GM21619 (cell line): Measurements from ENCODE around the gene NR4A2.
"Not testable (repeated sequence)": the region's sequence is repeated elsewhere in the genome, so short reads cannot be mapped to it uniquely, and the experiment has no call there.

Experiments used
- ATAC-seq: cut with Tn5 transposase; IDR thresholded peaks from one replicate; pipeline ENCODE4 v1.9.1; 2021; ENCODE audit not compliant: unreplicated experiment

The NR4A2 gene

DNA sequence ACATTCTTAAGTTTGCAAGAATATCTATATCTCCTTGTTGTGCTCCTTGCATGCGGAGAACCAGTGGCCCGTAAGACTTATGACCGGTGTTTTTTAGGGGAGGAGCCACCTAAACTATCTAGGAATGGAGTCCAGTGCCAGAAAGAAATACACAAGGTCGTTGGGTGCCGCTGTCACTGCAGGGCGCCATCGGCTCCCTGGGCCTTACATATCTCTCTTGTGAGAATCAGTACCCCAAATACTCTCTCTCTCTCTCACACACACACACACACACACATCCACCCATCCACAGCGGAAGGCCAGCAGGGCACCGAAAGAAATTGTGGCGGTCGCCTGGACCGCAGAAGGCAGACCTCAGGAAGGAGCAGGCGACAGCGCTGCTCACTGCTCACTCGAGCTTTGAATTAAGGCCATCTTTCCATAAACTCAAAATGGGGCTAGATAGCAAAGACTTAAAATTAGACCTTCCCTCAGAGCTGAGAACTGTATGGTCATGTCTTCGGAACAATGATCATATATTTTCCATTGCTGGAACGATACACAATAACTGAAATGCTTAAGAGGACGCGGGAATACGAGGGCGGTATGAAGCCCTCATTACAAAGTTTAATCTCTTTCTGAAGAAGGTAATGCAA is 10.4 kb downstream of the NR4A2 start:
- no peak for ATAC-seq

DNA sequence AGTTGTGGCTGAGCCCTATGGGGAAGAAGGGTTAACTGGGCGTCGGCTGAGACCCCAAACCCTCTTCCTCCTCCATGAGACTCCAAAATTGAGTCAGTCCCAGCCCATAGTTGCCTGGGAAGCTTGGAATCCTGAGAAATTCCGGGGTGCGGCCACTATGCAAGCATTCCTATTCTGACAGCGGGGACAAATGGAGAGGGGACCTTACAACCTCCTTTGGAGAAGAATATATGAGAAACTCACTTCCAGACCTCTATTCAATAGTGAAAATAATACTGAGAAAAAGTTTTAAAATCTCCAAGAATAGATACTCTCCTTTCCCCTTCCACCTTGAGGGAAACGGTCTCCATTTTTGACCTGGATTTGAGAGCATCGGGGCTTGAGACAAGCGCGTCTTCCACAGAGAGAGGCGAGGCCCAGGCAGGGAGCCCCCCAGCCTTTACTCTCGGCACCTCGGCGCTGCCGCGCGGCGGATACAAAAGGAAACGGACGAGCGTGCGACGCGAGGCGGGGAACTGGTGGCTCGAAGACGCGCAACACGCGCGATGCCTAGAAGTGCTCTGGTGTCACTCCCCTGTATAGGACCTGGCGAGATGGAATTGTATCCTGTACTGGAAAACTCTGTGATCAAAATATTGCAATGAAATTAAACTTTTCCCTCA is 11.1 kb downstream of the NR4A2 start:
- no peak for ATAC-seq

DNA sequence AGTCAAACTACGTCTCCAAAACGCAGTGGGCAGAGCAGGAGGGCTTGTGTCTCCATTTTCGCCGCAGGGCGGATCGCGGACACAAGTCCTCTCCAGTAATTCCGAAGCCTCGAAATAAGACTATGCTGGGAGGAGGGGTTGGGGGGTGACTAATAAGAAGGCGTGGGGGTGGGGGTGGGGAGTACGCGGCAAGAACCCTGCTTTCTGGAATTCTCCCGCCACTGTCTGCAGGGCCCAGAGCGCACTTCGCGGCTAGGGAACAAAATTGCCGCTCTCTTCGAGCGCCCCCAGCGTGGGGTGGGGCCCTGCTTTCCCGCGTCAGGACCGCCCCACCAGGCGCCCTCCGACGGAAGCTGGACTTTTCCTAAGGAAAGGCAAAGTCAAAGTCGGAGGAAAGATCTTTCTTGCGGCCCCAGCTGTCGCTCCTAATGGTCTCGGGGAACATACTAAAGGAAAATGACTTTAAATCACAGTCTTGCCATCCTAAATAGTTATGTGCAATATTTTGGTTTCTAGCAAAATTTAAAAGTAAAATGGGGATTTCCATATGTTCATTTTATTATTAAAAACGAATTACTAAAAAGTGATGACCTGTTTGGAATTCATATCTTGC is 11.9 kb downstream of the NR4A2 start:
- ATAC-seq, result no peak

DNA sequence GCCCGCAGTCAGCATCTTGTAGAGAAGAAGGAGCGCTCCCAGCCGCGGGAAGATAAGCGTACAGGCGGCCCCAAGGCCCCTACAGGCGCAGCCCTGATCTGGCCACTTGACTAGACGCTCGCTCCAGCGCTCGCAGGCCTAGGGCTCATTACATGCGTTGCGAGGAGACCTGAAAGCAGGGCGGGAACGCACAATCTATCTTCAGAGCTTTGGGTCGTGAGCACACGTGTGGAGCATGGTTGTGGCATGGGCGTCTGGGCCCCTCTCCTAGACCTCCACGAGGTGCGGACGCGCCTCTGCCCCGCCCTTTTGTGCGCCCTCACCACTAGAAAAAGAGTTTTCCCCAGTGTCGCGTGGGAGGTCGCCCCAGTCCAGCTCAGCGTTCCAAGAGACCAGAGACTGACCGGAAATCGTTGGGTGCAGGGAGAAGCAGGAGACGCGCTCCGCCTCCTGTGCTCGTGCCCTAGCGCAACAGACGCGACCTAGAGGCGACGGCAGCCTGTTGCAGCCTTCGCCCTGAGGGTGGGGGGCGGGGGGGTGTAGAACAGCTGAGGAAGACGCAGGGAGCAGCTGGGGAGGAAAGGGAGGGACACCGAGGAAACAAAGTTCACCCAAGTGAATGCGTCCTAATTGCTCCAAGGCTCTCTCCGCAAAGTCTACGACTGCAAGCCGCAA is 12.6 kb downstream of the NR4A2 start:
- ATAC-seq, result no peak

DNA sequence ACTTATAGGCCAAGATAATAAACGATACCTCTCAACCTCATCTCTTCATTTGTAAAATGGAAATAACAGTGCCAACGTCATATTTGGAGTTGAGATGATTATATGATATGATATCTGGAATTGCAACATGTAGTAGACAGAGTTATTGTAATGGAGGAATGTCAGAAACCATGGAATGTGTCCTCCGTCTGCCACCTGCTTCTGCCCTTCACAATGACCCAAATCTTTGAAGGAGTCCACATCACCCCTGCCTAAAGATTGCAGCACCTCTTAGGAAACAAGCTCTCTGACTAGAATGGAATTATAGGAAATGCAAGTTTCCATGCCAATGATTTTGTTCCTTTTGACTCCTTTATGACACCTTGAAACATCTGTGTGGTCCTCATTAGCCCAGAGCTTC is 14.9 kb downstream of the NR4A2 start:
- no peak for ATAC-seq

DNA sequence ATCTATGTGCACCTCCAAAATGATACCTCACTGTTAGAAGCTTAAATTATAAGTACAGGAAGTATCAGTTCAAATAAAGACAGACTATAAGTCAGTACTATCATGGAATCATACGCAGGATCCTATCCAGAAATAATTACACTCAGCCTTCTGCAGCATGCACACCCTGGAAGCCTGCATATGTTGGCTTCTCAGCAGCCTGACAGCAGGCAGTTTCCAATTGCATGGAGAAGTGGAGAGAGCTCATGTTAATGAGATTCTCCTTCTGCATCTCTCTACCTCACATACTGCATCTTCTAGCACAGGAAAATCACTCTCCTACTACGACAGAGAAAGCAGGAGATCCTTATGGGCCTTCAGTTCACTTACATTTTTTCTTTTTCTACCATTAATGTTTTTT is 20.5 kb downstream of the NR4A2 start:
- ATAC-seq, result no peak

DNA sequence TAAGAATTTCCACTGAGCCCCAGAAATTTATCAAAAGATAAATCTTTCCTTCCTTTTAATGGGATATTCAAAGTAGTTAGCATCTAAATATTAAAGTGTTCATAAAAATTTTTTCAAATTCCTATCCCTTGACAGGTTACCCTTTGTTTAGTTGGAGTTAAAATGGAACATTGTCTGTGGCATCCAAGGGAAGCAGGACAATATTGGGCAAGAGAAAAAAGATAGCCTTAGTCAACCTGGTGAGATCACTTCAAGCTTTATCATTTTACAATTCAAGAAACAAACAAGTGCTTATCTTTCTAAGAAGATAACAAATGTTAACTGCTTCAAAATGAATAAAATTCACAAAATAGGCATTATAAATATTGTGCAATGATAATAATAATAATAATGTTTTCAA is 21.7 kb downstream of the NR4A2 start:
- ATAC-seq, result no peak

DNA sequence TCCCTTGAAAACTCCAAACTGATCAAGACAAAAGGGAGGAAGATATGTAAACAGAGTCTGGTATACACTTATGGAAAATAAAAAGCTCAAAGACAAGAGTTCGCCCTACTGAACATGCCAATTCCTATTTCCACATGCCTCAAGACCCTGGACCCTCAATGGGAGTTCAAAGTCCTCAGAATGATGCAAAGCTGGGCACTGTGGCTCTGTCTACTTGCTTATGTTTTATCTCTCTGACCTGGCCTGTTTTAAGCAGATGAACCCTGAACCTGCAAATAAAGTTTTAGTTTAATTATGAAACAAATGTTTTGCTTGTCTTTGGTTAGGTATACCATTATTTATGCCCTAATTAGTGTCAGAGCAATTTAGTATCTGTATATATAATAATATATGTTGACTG is 22.6 kb downstream of the NR4A2 start:
- ATAC-seq, result no peak

DNA sequence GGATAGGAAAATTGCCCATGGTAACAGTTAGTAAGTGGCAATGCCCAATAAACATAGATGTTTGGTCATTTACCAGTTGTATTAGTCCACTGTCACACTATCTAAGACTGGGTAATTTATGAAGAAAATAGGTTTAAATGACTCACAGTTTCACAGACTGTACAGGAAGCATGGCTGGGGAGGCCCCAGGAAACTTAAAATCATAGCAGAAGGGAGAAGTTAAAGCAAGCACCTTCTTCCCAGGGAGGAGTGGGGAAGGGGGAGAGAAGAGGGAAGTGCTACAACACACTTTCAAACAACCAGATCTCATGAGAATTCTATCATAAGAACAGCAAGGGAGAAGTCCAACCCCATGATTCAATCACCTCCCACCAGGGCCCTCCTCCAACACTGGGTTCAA is 23.4 kb downstream of the NR4A2 start:
- peak; percentile 75 for ATAC-seq

DNA sequence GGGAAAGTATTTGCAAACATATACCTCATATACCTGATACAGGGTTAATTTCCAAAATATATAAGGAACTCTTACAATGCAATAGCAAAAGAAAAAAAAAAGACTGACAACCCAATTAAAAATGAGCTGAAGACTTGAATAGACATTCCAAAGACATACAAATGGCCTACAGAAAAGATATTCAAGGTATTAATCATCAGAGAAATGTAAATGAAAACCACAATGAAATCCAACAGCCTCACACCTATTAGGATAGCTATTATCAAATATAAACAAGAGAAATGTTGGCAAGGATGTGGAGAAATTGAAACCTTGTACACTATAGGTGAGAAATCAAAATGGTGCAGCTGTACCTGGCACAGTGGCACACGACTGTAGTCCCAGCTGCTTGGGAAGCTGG is 25.7 kb downstream of the NR4A2 start:
- no peak for ATAC-seq

DNA sequence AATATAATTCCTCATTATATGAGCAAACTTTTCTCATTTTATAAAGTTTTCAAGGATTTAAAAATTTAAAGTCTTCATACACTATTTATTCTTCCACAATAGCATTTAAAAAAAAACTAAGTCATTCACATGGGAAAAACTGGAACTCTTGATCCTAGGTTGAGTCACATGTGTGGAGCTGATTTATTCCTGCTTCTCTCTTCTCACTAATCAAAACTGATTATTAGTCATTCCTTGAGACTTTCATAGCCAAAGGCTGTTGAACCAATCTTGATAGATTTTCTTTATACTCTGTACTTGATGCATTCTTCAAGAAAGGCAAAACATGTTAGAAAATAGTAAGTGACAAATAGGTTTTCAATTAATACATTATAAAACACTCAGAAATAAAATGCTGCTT is 27.4 kb downstream of the NR4A2 start:
- ATAC-seq, result no peak

DNA sequence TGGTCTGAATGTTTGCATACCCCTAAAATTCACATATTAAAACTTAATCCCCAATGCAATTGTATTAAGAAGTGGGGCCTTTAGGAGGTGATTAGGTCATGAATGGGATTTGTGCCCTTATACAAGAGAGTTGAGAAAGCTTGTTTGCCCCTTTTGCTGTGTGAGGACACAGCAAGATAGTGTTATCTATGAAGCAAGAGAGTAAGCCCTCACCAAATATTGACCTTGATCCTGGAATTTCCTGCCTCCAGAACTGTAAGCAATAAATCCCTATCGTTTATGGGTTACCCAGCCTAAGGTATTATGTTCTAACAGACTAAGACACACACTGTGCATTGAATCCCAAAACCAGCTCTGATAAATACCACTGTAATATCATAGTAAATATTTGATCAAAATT is 32.2 kb downstream of the NR4A2 start:
- no peak for ATAC-seq

DNA sequence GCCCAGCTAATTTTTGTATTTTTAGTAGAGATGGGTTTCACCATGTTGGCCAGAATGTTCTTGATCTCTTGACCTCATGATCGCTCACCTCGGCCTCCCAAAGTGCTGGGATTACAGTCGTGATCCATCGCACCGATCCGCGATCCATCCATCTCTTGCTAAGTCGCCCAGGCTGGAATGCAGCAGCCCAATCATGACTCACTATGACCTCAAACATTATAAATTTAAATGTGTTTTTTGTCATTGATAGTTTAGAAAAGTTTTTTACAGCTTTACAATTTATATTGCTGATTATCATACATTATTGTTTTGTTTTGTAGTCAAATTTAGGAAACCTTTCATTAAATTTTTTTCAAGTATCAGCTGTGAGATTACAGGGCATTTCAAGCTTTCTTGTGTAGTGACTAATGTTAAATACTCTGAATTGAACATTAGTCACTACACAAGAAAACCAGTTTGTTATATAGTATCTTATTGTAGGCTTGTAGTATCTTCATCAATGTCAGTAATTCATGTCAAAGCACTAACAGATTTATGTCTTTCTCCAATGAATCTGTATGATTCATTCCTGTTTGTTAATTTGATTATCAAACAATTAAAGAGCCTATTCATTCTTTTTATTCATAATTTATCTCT is 37.5 kb downstream of the NR4A2 start:
- no peak for ATAC-seq

DNA sequence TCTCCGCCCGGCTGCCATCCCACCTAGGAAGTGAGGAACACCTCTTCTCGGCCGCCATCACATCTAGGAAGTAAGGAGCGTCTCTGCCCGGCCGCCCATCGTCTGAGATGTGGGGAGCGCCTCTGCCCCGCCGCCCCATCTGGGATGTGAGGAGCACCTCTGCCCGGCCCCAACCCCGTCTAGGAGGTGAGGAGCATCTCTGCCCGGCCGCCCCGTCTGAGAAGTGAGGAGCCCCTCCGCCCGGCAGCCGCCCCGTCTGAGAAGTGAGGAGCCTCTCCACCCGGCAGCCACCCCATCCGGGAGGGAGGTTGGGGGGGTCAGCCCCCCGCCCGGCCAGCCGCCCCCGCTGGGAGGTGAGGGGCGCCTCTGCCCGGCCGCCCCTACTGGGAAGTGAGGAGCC is 39.1 kb downstream of the NR4A2 start:
- ATAC-seq, result not testable (repeated sequence)

DNA sequence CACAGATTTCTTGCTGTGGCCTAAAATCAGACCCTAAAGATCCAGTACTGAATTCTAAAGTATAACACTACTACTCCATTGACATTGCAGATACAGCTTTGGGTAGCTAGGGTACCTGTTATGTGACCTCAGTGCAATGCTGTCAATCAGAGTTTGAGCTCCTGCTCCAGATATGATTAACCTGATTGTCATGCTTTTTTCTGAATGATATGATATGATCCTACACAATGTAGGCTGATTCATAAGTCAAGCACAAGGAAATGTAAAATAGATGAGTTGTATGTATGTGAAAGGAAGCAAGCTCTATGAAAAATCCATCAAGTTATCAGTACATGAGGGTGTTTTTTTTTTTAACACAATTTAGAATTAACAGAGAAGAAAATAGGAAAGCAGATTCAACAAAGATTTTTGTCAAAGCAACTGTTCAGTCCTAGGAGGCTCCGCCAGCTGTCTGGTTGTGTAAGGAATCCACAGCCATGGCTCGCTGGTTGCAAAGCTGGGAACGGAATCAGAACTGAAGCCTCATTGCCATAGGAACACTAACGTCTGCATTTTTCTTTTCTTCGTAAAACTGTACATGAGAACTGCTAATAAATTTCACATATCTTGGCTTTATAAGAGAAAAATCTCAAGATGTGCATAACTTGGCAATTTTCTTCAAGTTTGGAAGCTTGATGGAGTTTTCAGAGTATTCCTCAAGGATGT is 52.9 kb downstream of the NR4A2 start:
- ATAC-seq, result no peak
